Heart left ventricle (tissue), 13 donors: Measurements from ENCODE around the gene COL7A1.

Experiments
- POLR2A ChIP-seq, 2 donors: fragments of 450-650 bp; IDR thresholded peaks; one replicate each; pipeline ENCODE4 v1.6.1; 2017; ENCODE audit warnings: antibody characterized with exemption in 2 of 2, mild to moderate bottlenecking in 2 of 2, moderate library complexity in 2 of 2
- TF ChIP-seq, protein P1 (sequence below), 12 donors: fragments of 200-600 bp; sonication (generic) in 4 of 12; IDR thresholded peaks; one replicate each; pipeline versions ENCODE4 v1.5.0 to v1.8.0; 2018 to 2022; ENCODE audit warnings: antibody characterized with exemption in 12 of 12, mild to moderate bottlenecking in 5 of 12
- donor health status: ischemic (EF 13 %, LVEDD 7.1; RV severe dilation, severe dysfunction).
- donor health status: DM: no; HTN: yes; CAD: no.
- donor health status: DM: no; HTN: no; CAD: no.
- donor health status: ischemic (EF 25% LVEDD 6.9; RV normal size, moderate dysfunction).
- donor health status: ischemic (EF 25% LVEDD 5.7; RV mildly dilated, moderate dysfunction).
- donor health status: ischemic (EF 35%, LVEDD 5.7; RV mildly dilated, moderate dysfunction).
- donor health status: nonischemic (EF 11% LVEDD 7.7; RV severe dilation, severe dysfunction).
- donor health status: DM: yes; HTN: yes; CAD: no.
- donor health status: PGD.
- donor health status: ischemic (EF 29% LVEDD 5.4; RV normal size, mild dysfunction).
- donor health status: nonischemic (EF 23%, LVEDD 6.1; RV moderate dilation, normal function).

DNA sequence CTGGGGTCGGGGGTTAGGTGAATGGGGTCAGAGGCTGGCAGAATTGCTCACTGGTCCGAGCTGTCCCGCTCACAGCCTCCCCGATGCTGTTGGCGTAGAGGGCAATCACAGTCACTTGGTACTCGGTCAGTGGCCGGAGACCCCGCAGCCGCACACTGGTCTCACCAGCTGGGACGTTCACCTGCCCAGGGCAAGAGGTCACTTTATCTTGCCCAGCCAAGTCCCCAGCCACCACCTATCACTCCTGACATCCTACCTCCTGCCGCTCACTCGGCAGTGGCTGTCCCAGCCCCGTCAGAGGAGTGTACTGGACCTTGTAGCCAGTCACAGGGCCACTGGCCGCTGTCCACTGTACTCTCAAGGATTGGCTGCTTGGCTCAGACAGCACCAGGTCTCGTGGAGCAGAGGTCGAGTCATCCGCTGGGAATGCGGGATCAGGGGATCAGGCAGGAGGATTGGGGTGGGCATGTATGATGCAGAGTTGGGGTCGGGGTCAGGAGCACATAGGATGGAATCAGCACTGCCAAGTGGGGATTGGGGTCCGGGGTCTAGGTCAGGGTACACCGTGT is 2.5 kb downstream of the COL7A1 start:
- TF ChIP-seq, protein P1, sequence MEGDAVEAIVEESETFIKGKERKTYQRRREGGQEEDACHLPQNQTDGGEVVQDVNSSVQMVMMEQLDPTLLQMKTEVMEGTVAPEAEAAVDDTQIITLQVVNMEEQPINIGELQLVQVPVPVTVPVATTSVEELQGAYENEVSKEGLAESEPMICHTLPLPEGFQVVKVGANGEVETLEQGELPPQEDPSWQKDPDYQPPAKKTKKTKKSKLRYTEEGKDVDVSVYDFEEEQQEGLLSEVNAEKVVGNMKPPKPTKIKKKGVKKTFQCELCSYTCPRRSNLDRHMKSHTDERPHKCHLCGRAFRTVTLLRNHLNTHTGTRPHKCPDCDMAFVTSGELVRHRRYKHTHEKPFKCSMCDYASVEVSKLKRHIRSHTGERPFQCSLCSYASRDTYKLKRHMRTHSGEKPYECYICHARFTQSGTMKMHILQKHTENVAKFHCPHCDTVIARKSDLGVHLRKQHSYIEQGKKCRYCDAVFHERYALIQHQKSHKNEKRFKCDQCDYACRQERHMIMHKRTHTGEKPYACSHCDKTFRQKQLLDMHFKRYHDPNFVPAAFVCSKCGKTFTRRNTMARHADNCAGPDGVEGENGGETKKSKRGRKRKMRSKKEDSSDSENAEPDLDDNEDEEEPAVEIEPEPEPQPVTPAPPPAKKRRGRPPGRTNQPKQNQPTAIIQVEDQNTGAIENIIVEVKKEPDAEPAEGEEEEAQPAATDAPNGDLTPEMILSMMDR (IDR thresholded peaks at IDR 0.05), result no peak
- no peak for TF ChIP-seq POLR2A (IDR thresholded peaks at IDR 0.05)
